HG03565 (cell line): ENCODE measurements around the gene MARCHF9.
"Not testable (repeated sequence)": the region's sequence is repeated elsewhere in the genome, so short reads cannot be mapped to it uniquely, and the experiment has no call there.

ENCODE experiments used
- ATAC-seq: cut with Tn5 transposase; IDR thresholded peaks from one replicate; pipeline ENCODE4 v1.9.1; 2021; ENCODE audit warnings: mild to moderate bottlenecking, moderate library complexity; ENCODE audit not compliant: unreplicated experiment

MARCHF9 gene

GRCh38 chr12:57754411-57755193 is at the start of gene MARCHF9:
Gene MARCHF9, plus strand, starts transcription at chr12:57755103. Its CDS starts 426 bp downstream, at chr12:57755529.
- ATAC-seq = peak; percentile 15

GRCh38 chr12:57707250-57707649 is 47.7 kb upstream of the MARCHF9 start:
- ATAC-seq = no peak

- no peak for ATAC-seq
These were observed 46.6 kb upstream of the MARCHF9 start for GRCh38 chr12:57708296-57708695.

- no peak for ATAC-seq
These were observed 42.2 kb upstream of the MARCHF9 start for GRCh38 chr12:57712701-57713100.

- no peak for ATAC-seq
These were observed 41.7 kb upstream of the MARCHF9 start for GRCh38 chr12:57713209-57713608.

GRCh38 chr12:57715036-57715748 is 39.7 kb upstream of the MARCHF9 start:
- not testable (repeated sequence) for ATAC-seq

GRCh38 chr12:57715786-57716185 is 39.1 kb upstream of the MARCHF9 start:
- no peak for ATAC-seq

GRCh38 chr12:57716305-57716704 is 38.6 kb upstream of the MARCHF9 start:
- no peak for ATAC-seq

- ATAC-seq = no peak
These were observed 37.8 kb upstream of the MARCHF9 start for GRCh38 chr12:57717131-57717530.

- ATAC-seq = no peak
These were observed 36.9 kb upstream of the MARCHF9 start for GRCh38 chr12:57717846-57718640.

- no peak for ATAC-seq
These were observed 36.0 kb upstream of the MARCHF9 start for GRCh38 chr12:57718641-57719528.

GRCh38 chr12:57719777-57720605 is 34.9 kb upstream of the MARCHF9 start:
- no peak for ATAC-seq

- ATAC-seq = no peak
These were observed 34.0 kb upstream of the MARCHF9 start for GRCh38 chr12:57720606-57721595.

- not testable (repeated sequence) for ATAC-seq
These were observed 32.9 kb upstream of the MARCHF9 start for GRCh38 chr12:57721846-57722608.

- no peak for ATAC-seq
These were observed 31.9 kb upstream of the MARCHF9 start for GRCh38 chr12:57722716-57723629.

GRCh38 chr12:57723630-57723962 is 31.3 kb upstream of the MARCHF9 start:
- no peak for ATAC-seq
